Endodermal cell (in vitro differentiated cells): ENCODE results near the gene CYP3A7. TPM values are rescaled to one million over a fixed set of nuclear protein-coding genes. Genes with fewer than 3 reads are reported as not detected.

Source experiments
- DNase-seq: peaks from one replicate; pipeline ENCODE4 v3.0.0-alpha.2; 2017
- H3K27ac ChIP-seq: 2 replicates; pipeline ENCODE4 v1.5.1; 2013; ENCODE audit warnings: mild to moderate bottlenecking, low read depth, low read length, moderate library complexity
- H3K27me3 ChIP-seq: 2 replicates; pipeline ENCODE4 v1.6.1; 2013; ENCODE audit warnings: mild to moderate bottlenecking, low read length, moderate library complexity; ENCODE audit not compliant: insufficient read depth, control insufficient read depth, poor library complexity, severe bottlenecking
- H3K36me3 ChIP-seq: 2 replicates; pipeline ENCODE4 v1.7.0; 2013; ENCODE audit warnings: mild to moderate bottlenecking, low read length, moderate library complexity; ENCODE audit not compliant: control insufficient read depth, insufficient read depth
- H3K4me1 ChIP-seq: one replicate; pipeline ENCODE4 v1.7.0; 2013; ENCODE audit warnings: low read length; ENCODE audit not compliant: control insufficient read depth, insufficient read depth
- H3K4me3 ChIP-seq: 2 replicates; pipeline ENCODE4 v1.5.1; 2013; ENCODE audit warnings: mild to moderate bottlenecking, low read length, moderate library complexity
- H3K9ac ChIP-seq: 2 replicates; pipeline ENCODE4 v1.6.1; 2013; ENCODE audit warnings: mild to moderate bottlenecking, low read length, moderate library complexity; ENCODE audit not compliant: poor library complexity, severe bottlenecking; ENCODE audit errors: extremely low read depth
- H3K9me3 ChIP-seq: 2 replicates; pipeline ENCODE4 v1.6.1; 2013; ENCODE audit warnings: mild to moderate bottlenecking, low read length, moderate library complexity; ENCODE audit not compliant: control insufficient read depth
- H3K27ac Mint-ChIP-seq: 2 replicates; pipeline ENCODE4 v1.8.0; 2020; ENCODE audit warnings: mixed read lengths
- H3K27me3 Mint-ChIP-seq: 2 replicates; pipeline ENCODE4 v1.8.0; 2021; ENCODE audit warnings: mild to moderate bottlenecking, mixed read lengths; ENCODE audit not compliant: insufficient read depth
- H3K36me3 Mint-ChIP-seq: 2 replicates; pipeline ENCODE4 v1.8.0; 2020; ENCODE audit warnings: low read depth, mixed read lengths
- H3K4me1 Mint-ChIP-seq: 2 replicates; pipeline ENCODE4 v1.8.0; 2020; ENCODE audit warnings: mixed read lengths
- H3K4me3 Mint-ChIP-seq: 2 replicates; pipeline ENCODE4 v1.8.0; 2020; ENCODE audit warnings: mild to moderate bottlenecking, moderate library complexity, mixed read lengths
- H3K9me3 Mint-ChIP-seq: 2 replicates; pipeline ENCODE4 v1.8.0; 2020; ENCODE audit warnings: mild to moderate bottlenecking, mixed read lengths
- CTCF ChIP-seq: fragments of 200-600 bp; sonication (generic); conservative IDR thresholded peaks from 2 replicates; pipeline ENCODE4 v1.5.0; 2021; ENCODE audit warnings: antibody characterized with exemption, mild to moderate bottlenecking
- WGBS, 2 experiments: methylation state at CpG; one replicate each; pipeline versions ENCODE4 v1.1.5 to v1.1.7; 2013; ENCODE audit warnings: missing lambda C conversion rate in 2 of 2, mixed read lengths in 1 of 2; ENCODE audit not compliant: insufficient coverage in 1 of 2, insufficient read length in 1 of 2; 5-methylcytosine and 5-hydroxymethylcytosine counted together
- total RNA-seq, 2 donors: library from RNA; stranded (reverse); fragmentation: NEBNext Ultra II Directional in 1 of 2; extraction: Animal tissue kit (Norgen Biotek cat#: 25700) in 1 of 2; gene quantifications; 2 replicates in 1 of 2; 3 replicates in 1 of 2; pipeline ENCODE4 v1.2.1, GENCODE V29; 2021

Gene CYP3A7
- total RNA-seq, 2 donors from 2014 or later, result not detected

- H3K27ac ChIP-seq, result no peak overlapping the region
- H3K27me3 ChIP-seq, result no peaks in the 10 kb centered on the region
- 93 to 96% methylated on average over 2 of the region's 2 CpGs for WGBS, 2 experiments
- H3K4me3 Mint-ChIP-seq, result no peak overlapping the region
- DNase-seq, result no peak
- no peaks in the 10 kb centered on the region for H3K9me3 ChIP-seq
- peaks cover 11% of the 10 kb centered on the region for H3K27me3 Mint-ChIP-seq
- peaks cover 7% of the 10 kb centered on the region for H3K9me3 Mint-ChIP-seq
- H3K36me3 Mint-ChIP-seq, result no peaks in the 10 kb centered on the region
- no peaks in the 10 kb centered on the region for H3K36me3 ChIP-seq
- no peaks in the 10 kb centered on the region for H3K4me1 ChIP-seq
- peaks cover 5% of the 10 kb centered on the region for H3K4me1 Mint-ChIP-seq
- H3K27ac Mint-ChIP-seq, result no peak overlapping the region
- no peak overlapping the region for H3K4me3 ChIP-seq
- no peak for TF ChIP-seq CTCF
- H3K9ac ChIP-seq, result no peak overlapping the region
Observed at GRCh38 chr7:99741441-99741795, 6.4 kb upstream of the CYP3A7 start.

- H3K4me1 Mint-ChIP-seq, result peaks cover 5% of the 10 kb centered on the region
- no peak overlapping the region for H3K4me3 Mint-ChIP-seq
- H3K4me3 ChIP-seq, result no peak overlapping the region
- H3K27ac ChIP-seq, result no peak overlapping the region
- WGBS, 2 experiments, result 89 to 92% methylated on average over 4 to 5 of the region's 5 CpGs
- no peaks in the 10 kb centered on the region for H3K36me3 Mint-ChIP-seq
- no peak for TF ChIP-seq CTCF
- peaks cover 5% of the 10 kb centered on the region for H3K9me3 Mint-ChIP-seq
- no peaks in the 10 kb centered on the region for H3K9me3 ChIP-seq
- DNase-seq, result no peak
- no peak overlapping the region for H3K27ac Mint-ChIP-seq
- no peaks in the 10 kb centered on the region for H3K4me1 ChIP-seq
- H3K27me3 ChIP-seq, result no peaks in the 10 kb centered on the region
- peaks cover 9% of the 10 kb centered on the region for H3K27me3 Mint-ChIP-seq
- no peak overlapping the region for H3K9ac ChIP-seq
- H3K36me3 ChIP-seq, result no peaks in the 10 kb centered on the region
Observed at GRCh38 chr7:99740573-99741440, 5.8 kb upstream of the CYP3A7 start.

GRCh38 chr7:99739699-99740572 lies 4.9 kb upstream of the CYP3A7 start:
- Mint-ChIP-seq H3K4me1 (peaks cover 5% of the 10 kb centered on the region), H3K27me3 (peaks cover 5% of the 10 kb centered on the region), H3K4me3 (no peak overlapping the region), H3K36me3 (no peaks in the 10 kb centered on the region), H3K27ac (no peak overlapping the region), H3K9me3 (peaks cover 4% of the 10 kb centered on the region)
- Histone ChIP-seq H3K27ac (no peak overlapping the region), H3K4me1 (no peaks in the 10 kb centered on the region), H3K9ac (no peak overlapping the region), H3K36me3 (no peaks in the 10 kb centered on the region), H3K27me3 (no peaks in the 10 kb centered on the region), H3K9me3 (no peaks in the 10 kb centered on the region), H3K4me3 (no peak overlapping the region)
- 89 to 100% methylated on average over 1 to 2 of the region's 2 CpGs for WGBS, 2 experiments
- TF ChIP-seq CTCF, result no peak
- DNase-seq, result no peak
